GM10248 (cell line): ENCODE measurements around the gene CD36.

Experiments
- CTCF ChIA-PET: fragments of 300-600 bp; sonication (Branson Sonifier 250); formaldehyde crosslinking; extraction: SDS; loops from one replicate; lab custom pipeline; 2021; ENCODE audit warnings: antibody characterized with exemption; lab: Yijun Ruan, JAX
- POLR2A ChIA-PET: fragments of 350-650 bp; sonication (Branson Sonifier 250); formaldehyde crosslinking; extraction: SDS; loops from one replicate; lab custom pipeline; 2020; ENCODE audit warnings: antibody characterized with exemption; lab: Yijun Ruan, JAX
- DNase-seq: peaks from one replicate; pipeline ENCODE4 v3.0.0; 2012; ENCODE audit errors: extremely low spot score
- TF ChIP-seq, protein P1 (sequence below): IDR thresholded peaks from 2 replicates; pipeline ENCODE4 v1.5.1; 2012; ENCODE audit warnings: mild to moderate bottlenecking, low read depth; ENCODE audit errors: extremely low read depth, missing control alignments, control extremely low read depth

Gene CD36

GRCh38 chr7:80649011-80649410, 10.6 kb downstream of the CD36 start:
- CTCF ChIA-PET, result no interaction called here

GRCh38 chr7:80650030-80650429, 11.6 kb downstream of the CD36 start:
- ChIA-PET POLR2A (no interaction called here), CTCF (interaction anchor here (1.1 kb wide), 1 partner anchor 9 kb away, joined by 5 read pairs; no protein-coding TSS in a partner anchor)
- TF ChIP-seq, protein P1, sequence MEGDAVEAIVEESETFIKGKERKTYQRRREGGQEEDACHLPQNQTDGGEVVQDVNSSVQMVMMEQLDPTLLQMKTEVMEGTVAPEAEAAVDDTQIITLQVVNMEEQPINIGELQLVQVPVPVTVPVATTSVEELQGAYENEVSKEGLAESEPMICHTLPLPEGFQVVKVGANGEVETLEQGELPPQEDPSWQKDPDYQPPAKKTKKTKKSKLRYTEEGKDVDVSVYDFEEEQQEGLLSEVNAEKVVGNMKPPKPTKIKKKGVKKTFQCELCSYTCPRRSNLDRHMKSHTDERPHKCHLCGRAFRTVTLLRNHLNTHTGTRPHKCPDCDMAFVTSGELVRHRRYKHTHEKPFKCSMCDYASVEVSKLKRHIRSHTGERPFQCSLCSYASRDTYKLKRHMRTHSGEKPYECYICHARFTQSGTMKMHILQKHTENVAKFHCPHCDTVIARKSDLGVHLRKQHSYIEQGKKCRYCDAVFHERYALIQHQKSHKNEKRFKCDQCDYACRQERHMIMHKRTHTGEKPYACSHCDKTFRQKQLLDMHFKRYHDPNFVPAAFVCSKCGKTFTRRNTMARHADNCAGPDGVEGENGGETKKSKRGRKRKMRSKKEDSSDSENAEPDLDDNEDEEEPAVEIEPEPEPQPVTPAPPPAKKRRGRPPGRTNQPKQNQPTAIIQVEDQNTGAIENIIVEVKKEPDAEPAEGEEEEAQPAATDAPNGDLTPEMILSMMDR, result no peak
- no peak for DNase-seq

More at GRCh38 chr7:80649011-80649410, 10.6 kb downstream of the CD36 start:
- POLR2A ChIA-PET, result no interaction called here
- TF ChIP-seq, protein P1, result no peak
- no peak for DNase-seq

GRCh38 chr7:80651471-80651870, 13.0 kb downstream of the CD36 start:
- TF ChIP-seq, protein P1, result no peak
- ChIA-PET CTCF (interaction anchor here (0.8 to 1.2 kb wide), 3 partner anchors 10 to 573 kb away, joined by 3 read pairs; no protein-coding TSS in a partner anchor), POLR2A (no interaction called here)
- DNase-seq, result no peak

- TF ChIP-seq, protein P1, result no peak
- ChIA-PET POLR2A (no interaction called here), CTCF (interaction anchor here (1.2 kb wide), 1 partner anchor 10 kb away, joined by 4 read pairs; no protein-coding TSS in a partner anchor)
- no peak for DNase-seq
Observed at GRCh38 chr7:80653244-80653643, 14.8 kb downstream of the CD36 start.

DNA sequence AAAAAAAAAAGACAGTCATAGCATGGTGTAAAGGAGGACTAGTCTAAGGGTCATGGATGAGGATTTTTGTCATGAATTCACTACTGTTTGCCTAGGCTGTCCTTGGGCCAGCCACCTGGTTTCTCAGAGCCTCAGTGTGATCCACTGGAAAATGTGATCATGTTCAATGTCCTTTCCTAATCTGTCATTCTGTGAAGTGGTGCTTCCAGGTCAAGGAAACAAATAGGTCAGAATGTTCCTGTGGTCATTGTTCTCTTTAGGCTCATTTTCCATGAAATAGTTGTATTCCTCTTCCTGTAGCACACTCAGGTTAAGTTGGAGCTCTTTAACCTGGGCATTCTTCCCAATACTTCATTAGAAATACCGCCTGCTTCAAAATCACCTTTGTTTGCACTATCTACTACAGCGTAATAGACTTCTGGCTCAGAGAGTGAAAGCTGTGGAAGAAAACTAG, 16.5 kb downstream of the CD36 start:
- no peak for DNase-seq
- TF ChIP-seq, protein P1, result no peak
- ChIA-PET POLR2A (no interaction called here), CTCF (interaction anchor here (1.4 kb wide), 1 partner anchor 226 kb away, joined by 4 read pairs; no protein-coding TSS in a partner anchor)

- no peak for DNase-seq
- POLR2A ChIA-PET, result no interaction called here
- CTCF ChIA-PET, result interaction anchor here (1.4 kb wide), 1 partner anchor 228 kb away, joined by 4 read pairs; no protein-coding TSS in a partner anchor
- TF ChIP-seq, protein P1, result no peak
Observed at GRCh38 chr7:80656029-80656428, 17.6 kb downstream of the CD36 start.
